GM12872 (cell line): ENCODE data around the gene SSH2.

ENCODE experiments used
- CTCF ChIP-seq: IDR thresholded peaks from 3 replicates; pipeline ENCODE4 v1.5.1; 2011; ENCODE audit warnings: low read depth, mild to moderate bottlenecking, low read length, moderate library complexity; ENCODE audit not compliant: insufficient read depth

SSH2 gene

GRCh38 chr17:29731589-29731929 is 198.5 kb downstream of the SSH2 start:
- TF ChIP-seq CTCF, result no peak

- TF ChIP-seq CTCF, result no peak
These were observed 201.5 kb downstream of the SSH2 start for GRCh38 chr17:29728490-29728889.

DNA sequence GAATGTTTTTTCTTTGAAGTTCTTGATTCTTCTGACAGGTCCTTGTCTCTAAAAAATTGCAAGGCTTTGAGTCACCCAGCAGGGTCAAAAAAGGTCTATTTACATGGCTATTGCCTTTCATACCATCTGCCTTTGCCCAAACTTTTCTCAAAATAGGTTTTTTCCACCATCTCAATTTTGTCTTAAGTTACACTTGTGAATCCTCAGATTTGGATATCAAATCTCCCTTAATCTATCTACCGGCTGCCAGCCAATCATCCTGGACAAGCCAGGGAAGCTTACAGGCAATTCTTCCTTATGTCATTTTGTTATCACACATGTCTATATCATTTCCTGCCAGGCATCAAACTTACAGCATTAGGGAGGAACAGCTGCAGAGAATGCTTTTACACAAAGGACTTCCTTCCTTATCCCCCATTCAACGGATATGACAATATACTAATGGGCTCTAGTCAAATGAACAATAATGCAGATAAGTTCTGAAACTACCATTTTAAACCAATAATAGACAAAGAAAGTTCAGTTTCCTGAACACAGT is 203.2 kb downstream of the SSH2 start:
- TF ChIP-seq CTCF, result no peak

GRCh38 chr17:29723278-29724047 is 206.6 kb downstream of the SSH2 start:
- no peak for TF ChIP-seq CTCF

DNA sequence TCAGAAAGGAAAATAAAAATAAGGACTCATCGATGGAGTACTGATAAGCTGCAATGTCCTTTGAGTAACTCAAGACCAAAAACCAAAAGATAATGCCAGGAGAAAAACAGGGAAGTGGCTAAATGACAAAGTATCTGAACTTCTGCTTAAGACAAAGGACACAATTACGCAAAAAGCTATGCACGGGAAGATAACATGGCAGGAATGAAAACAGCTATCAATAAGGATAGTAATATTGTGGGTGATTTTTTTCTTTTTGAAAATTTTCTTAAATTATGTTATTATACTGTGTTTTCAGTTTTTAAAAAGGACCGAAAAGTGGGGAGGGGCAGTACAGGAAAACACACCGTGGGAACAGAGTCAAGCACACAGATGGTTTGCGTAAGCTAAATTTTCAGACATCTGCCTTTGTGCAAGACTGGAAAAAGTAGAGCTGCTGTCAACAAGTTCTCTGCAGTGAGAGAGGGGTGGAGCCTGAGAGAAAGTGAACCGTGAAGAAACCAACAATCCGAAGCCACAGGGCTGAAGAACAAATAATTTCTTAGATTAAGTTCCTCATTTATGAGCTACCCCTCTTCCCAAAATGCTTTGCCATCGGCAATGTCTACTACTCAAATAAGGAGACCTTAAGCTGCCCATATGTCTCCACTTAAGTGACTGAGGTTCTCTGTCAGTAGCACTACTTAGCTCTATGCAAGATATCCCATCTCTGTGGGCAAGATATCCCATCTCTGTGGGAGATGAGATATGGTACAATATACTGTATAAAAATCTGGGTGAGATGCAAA is 207.4 kb downstream of the SSH2 start:
- TF ChIP-seq CTCF, result no peak

DNA sequence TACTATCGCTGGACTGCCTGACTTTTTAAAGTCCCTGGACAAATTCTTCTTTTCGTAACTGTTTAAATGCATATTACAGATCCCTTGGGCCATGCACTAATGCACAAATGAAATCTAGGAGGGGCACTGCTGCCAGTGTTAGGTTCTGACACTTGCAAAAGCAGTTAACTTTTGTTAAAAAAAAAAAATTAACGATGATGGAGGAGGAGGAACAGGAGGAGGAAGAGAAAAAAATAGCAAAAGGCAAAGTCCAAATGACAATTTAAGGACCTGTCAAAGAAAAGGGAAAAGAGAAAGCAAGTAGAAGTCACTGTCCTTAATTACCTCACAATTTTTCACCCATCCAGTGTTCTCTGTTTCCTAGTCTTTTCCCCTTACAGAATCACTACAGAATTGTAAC is 209.5 kb downstream of the SSH2 start:
- no peak for TF ChIP-seq CTCF

- no peak for TF ChIP-seq CTCF
These were observed 210.6 kb downstream of the SSH2 start for GRCh38 chr17:29719469-29719868.
